GM12874 (cell line): Measurements from ENCODE around the gene ARHGEF19.

Experiments used
- CTCF ChIP-seq: IDR thresholded peaks from 2 replicates; pipeline ENCODE4 v1.5.1; 2011; ENCODE audit warnings: low read depth, mild to moderate bottlenecking, control low read depth, low read length, moderate library complexity; ENCODE audit not compliant: insufficient read depth

Gene ARHGEF19

DNA sequence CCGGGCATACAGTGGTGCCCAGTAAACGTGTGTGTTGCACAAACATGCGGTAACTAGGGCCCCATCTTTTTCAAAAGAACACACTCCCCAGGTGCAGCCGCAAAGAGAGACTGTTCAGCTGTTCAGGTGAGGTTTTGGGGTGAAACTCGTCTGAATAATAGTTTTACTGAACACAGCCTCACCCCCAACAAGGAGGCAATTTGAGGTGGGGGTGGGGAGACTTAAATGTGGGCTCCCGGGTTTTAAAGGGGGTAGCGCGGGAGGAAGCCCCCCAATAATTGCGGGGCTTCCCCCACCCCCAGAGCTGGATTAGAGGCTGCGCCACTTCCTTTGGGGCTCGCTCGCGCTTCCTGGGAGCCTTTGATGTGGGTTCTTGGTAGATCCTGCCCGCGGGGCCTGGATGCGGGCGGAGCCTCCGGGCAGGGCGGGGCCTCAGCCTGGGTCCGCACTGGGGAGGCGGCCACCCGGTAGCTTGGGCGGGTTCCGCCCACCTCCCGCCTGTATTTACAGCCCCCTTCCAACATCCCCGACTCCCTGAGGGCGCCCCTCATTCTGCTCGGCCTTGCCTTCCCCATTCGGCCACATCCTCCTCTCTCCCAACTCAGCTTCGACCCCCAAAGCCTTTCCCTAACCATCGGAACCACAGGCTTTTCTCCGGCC lies 50.2 kb downstream of the ARHGEF19 start:
- TF ChIP-seq CTCF = no peak

- no peak for TF ChIP-seq CTCF
Observed at GRCh38 chr1:16161717-16162116, 50.7 kb downstream of the ARHGEF19 start.

GRCh38 chr1:16158993-16159831 lies 53.2 kb downstream of the ARHGEF19 start:
- no peak for TF ChIP-seq CTCF

DNA sequence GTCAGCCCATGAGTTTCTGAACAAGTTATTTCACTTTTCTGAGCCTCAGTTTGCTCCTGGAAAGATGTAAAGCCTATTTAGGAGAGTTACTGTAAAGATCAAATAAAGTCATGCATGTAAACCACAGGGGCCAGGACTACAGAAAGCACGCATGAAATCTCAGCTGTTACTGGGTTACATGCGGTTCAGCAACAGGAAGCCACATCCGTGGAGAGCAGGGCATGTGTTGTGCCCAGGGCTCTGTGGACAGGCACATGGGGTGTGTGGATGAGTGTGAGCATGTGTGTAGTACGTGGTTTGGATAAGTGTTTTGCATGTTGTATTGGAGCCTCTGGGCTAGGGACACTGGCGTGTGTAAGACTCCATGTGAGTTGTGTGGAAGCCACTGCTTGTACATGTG lies 54.4 kb downstream of the ARHGEF19 start:
- no peak for TF ChIP-seq CTCF

GRCh38 chr1:16156848-16157495 lies 55.5 kb downstream of the ARHGEF19 start:
- no peak for TF ChIP-seq CTCF

DNA sequence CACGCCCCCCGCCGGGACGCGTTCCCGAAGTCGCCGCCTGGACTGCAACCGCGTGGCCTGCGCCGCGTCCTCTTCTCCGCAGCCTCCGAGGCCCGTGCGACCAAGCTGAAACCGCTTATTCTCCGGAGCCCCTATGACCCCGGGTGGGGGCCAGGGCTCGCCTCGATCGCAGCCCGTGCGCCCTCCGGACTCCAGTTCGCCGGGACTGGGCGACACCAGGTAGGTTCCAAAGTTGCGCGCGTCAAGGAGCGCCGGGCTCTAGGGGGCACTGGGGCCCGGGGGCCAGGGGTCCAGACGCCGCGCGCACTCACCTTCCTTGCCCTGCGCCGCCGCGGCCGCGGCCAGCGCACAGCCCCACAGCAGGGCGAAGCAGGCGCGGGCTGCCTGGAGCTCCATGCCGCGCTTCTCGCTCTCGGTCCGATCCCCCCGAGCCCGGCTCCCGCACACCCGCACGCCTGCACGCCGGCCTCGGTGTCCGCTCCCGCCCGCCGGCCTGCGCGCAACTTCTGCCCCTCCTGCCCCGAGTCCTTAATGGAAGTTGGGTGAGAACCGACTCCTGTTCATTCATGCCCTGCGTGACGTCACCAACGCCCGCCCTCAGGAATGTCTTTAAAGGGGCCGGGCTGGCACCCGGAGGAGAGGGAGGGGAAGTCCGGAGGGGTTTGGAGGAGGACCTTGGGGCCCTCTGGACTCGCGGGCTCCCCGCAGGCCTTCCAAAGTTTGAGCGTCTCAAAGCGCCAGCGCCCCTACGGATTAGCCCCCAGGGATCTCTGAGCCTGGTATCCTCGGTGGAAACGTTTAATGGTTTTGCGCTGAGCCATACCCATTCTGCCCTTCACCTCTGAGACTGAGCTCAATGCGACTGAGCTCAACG lies 56.7 kb downstream of the ARHGEF19 start, which contains the start of gene EPHA2:
TSS of gene EPHA2 (minus strand) at position 533 of the 874 bp plus-strand sequence. CDS start at position 396, 137 bp downstream.
- no peak for TF ChIP-seq CTCF
